H1 (cell line): ENCODE results near the gene ELP5. TPM values are rescaled to one million over a fixed set of nuclear protein-coding genes. Genes with fewer than 3 reads are reported as not detected.

Source experiments
- CTCF ChIA-PET: fragments of 300-600 bp; sonication (Branson Sonifier 250); formaldehyde crosslinking; loops from one replicate; lab custom pipeline; 2021; ENCODE audit not compliant: partially characterized antibody; lab: Charles Lee
- POLR2A ChIA-PET: fragments of 300-600 bp; sonication (Branson Sonifier 250); formaldehyde crosslinking; loops from one replicate; lab custom pipeline; 2021; ENCODE audit warnings: inconsistent platforms; ENCODE audit not compliant: partially characterized antibody; lab: Charles Lee
- DNase-seq, 2 experiments: peaks; one replicate each; pipeline versions ENCODE4 v3.0.0 to v3.0.0-alpha.2; 2010 to 2022; ENCODE audit warnings: low spot score in 2 of 2, low read depth in 1 of 2, mixed read lengths in 1 of 2
- FAIRE-seq: peaks from 2 replicates; lab custom pipeline; 2011; peaks lifted over from hg19 to GRCh38; lab: Jason Lieb, UNC
- H2AFZ ChIP-seq: 2 replicates; pipeline ENCODE4 v1.8.1; 2012; ENCODE audit warnings: low read length, inconsistent platforms
- H2AK5ac ChIP-seq: 2 replicates; pipeline ENCODE4 v1.6.1; 2013; ENCODE audit warnings: low read depth, low read length
- H2BK120ac ChIP-seq: replicated peaks from 2 replicates; pipeline ENCODE3; 2013; ENCODE audit warnings: low read depth, low read length, inconsistent platforms
- H2BK12ac ChIP-seq: 2 replicates; pipeline ENCODE4 v1.6.1; 2013; ENCODE audit warnings: low read depth, low read length
- H2BK15ac ChIP-seq: 2 replicates; pipeline ENCODE4 v1.6.1; 2013; ENCODE audit warnings: low read length
- H2BK20ac ChIP-seq: 2 replicates; pipeline ENCODE4 v1.6.1; 2013; ENCODE audit warnings: low read length
- H2BK5ac ChIP-seq: 2 replicates; pipeline ENCODE4 v1.6.1; 2013; ENCODE audit warnings: low read depth, low read length
- H3K14ac ChIP-seq: 2 replicates; pipeline ENCODE4 v1.6.1; 2013; ENCODE audit warnings: inconsistent platforms; ENCODE audit not compliant: insufficient read length
- H3K18ac ChIP-seq: 2 replicates; pipeline ENCODE4 v1.6.1; 2013; ENCODE audit warnings: low read length; ENCODE audit errors: extremely low read depth
- H3K23ac ChIP-seq: 2 replicates; pipeline ENCODE4 v1.6.1; 2013; ENCODE audit warnings: inconsistent platforms; ENCODE audit not compliant: insufficient read length
- H3K23me2 ChIP-seq: 2 replicates; pipeline ENCODE4 v1.6.1; 2013; ENCODE audit warnings: low read depth, low read length
- H3K27ac ChIP-seq: 2 replicates; pipeline ENCODE4 v1.6.1; 2011; ENCODE audit warnings: low read depth, low read length, inconsistent platforms
- H3K27me3 ChIP-seq, 4 experiments: replicated peaks in 1 of 4; 1 replicate in 1 of 4; 2 replicates in 3 of 4; pipeline versions ENCODE4 v1.6.1 to v1.8.1; 2011 to 2013; ENCODE audit warnings: low read length in 3 of 4, mild to moderate bottlenecking in 3 of 4, inconsistent platforms in 2 of 4, mixed read lengths in 2 of 4, moderate library complexity in 1 of 4; ENCODE audit not compliant: control insufficient read depth in 3 of 4, insufficient read depth in 3 of 4; ENCODE audit errors: extremely low read depth in 1 of 4
- H3K36me3 ChIP-seq, 4 experiments: 2 replicates each; pipeline versions ENCODE4 v1.6.1 to v1.8.1; 2011 to 2013; ENCODE audit warnings: mild to moderate bottlenecking in 4 of 4, low read length in 3 of 4, moderate library complexity in 2 of 4, control low read depth in 1 of 4, inconsistent platforms in 1 of 4; ENCODE audit not compliant: insufficient read depth in 4 of 4, control insufficient read depth in 2 of 4
- H3K4ac ChIP-seq: replicated peaks from 2 replicates; pipeline ENCODE3; 2013; ENCODE audit warnings: low read length, low read depth, mixed read lengths, inconsistent platforms; ENCODE audit not compliant: insufficient read length
- H3K4me1 ChIP-seq, 4 experiments: replicated peaks in 1 of 4; 1 replicate in 1 of 4; 2 replicates in 3 of 4; pipeline versions ENCODE4 v1.6.1 to v1.8.1; 2011 to 2013; ENCODE audit warnings: low read length in 3 of 4, inconsistent platforms in 2 of 4, mixed read lengths in 1 of 4; ENCODE audit not compliant: insufficient read depth in 4 of 4, control insufficient read depth in 3 of 4
- H3K4me2 ChIP-seq, 2 experiments: 2 replicates each; pipeline versions ENCODE4 v1.6.1 to v1.8.1; 2011 to 2013; ENCODE audit warnings: low read depth in 2 of 2, low read length in 2 of 2, control low read depth in 1 of 2, inconsistent platforms in 1 of 2, mild to moderate bottlenecking in 1 of 2; ENCODE audit not compliant: insufficient read depth in 1 of 2
- H3K4me3 ChIP-seq, 4 experiments: fragments of 200-600, 300-600 bp in 1 of 4; sonication (generic), shearing (Covaris generic), sonication (Bioruptor Twin) in 1 of 4; 2 replicates each; pipeline versions ENCODE4 v1.5.1 to v1.8.1; 2011 to 2016; ENCODE audit warnings: low read length in 4 of 4, low read depth in 3 of 4, control low read depth in 2 of 4, inconsistent platforms in 2 of 4, mild to moderate bottlenecking in 2 of 4, mixed read lengths in 1 of 4, moderate library complexity in 1 of 4; ENCODE audit not compliant: insufficient read depth in 2 of 4; ENCODE audit errors: extremely low read depth in 1 of 4
- H3K56ac ChIP-seq: replicated peaks from 2 replicates; pipeline ENCODE3; 2013; ENCODE audit warnings: low read depth, mild to moderate bottlenecking, mixed read lengths, low read length, inconsistent platforms; ENCODE audit not compliant: insufficient read length
- H3K79me1 ChIP-seq: 2 replicates; pipeline ENCODE4 v1.6.1; 2013; ENCODE audit warnings: low read depth, low read length, control low read depth
- H3K79me2 ChIP-seq, 2 experiments: 2 replicates each; pipeline versions ENCODE4 v1.6.1 to v1.8.1; 2012 to 2013; ENCODE audit warnings: low read length in 2 of 2, mild to moderate bottlenecking in 2 of 2, inconsistent platforms in 1 of 2; ENCODE audit not compliant: insufficient read depth in 2 of 2, control insufficient read depth in 1 of 2
- H3K9ac ChIP-seq, 4 experiments: replicated peaks in 1 of 4; 1 replicate in 1 of 4; 2 replicates in 3 of 4; pipeline versions ENCODE4 v1.6.1 to v1.8.1; 2011 to 2013; ENCODE audit warnings: low read depth in 3 of 4, low read length in 3 of 4, control low read depth in 2 of 4, mild to moderate bottlenecking in 2 of 4, moderate library complexity in 2 of 4, inconsistent platforms in 1 of 4; ENCODE audit errors: extremely low read depth in 1 of 4
- H3K9me3 ChIP-seq, 2 experiments: 2 replicates each; pipeline versions ENCODE4 v1.6.1 to v1.8.1; 2012 to 2013; ENCODE audit warnings: mild to moderate bottlenecking in 2 of 2, moderate library complexity in 2 of 2, control low read depth in 1 of 2, inconsistent platforms in 1 of 2, low read depth in 1 of 2, low read length in 1 of 2, mixed read lengths in 1 of 2; ENCODE audit not compliant: insufficient read depth in 2 of 2
- H4K20me1 ChIP-seq, 2 experiments: replicated peaks in 1 of 2; 2 replicates each; pipeline versions ENCODE3 to v1.8.1; 2011 to 2013; ENCODE audit warnings: inconsistent platforms in 2 of 2, low read length in 2 of 2, mild to moderate bottlenecking in 1 of 2; ENCODE audit not compliant: insufficient read depth in 2 of 2, control insufficient read depth in 1 of 2
- H4K5ac ChIP-seq: 2 replicates; pipeline ENCODE4 v1.6.1; 2013; ENCODE audit warnings: low read length, low read depth, mixed read lengths, inconsistent platforms; ENCODE audit not compliant: insufficient read length
- H4K8ac ChIP-seq: 2 replicates; pipeline ENCODE4 v1.8.0; 2013; ENCODE audit warnings: mild to moderate bottlenecking, moderate library complexity, low read length, inconsistent platforms; ENCODE audit not compliant: insufficient read depth; ENCODE audit errors: extremely low read depth
- H4K91ac ChIP-seq: replicated peaks from 2 replicates; pipeline ENCODE3; 2013; ENCODE audit warnings: low read length, mixed read lengths, inconsistent platforms; ENCODE audit not compliant: insufficient read length
- CREB1 ChIP-seq: IDR thresholded peaks from 2 replicates; pipeline ENCODE4 v1.6.1; 2012; ENCODE audit warnings: inconsistent platforms
- EP300 ChIP-seq, 2 experiments: IDR thresholded peaks; 1 replicate in 1 of 2; 2 replicates in 1 of 2; pipeline ENCODE4 v1.6.1; 2011 to 2012; ENCODE audit warnings: low read depth in 2 of 2, low read length in 2 of 2, mild to moderate bottlenecking in 2 of 2, borderline replicate concordance in 1 of 2, inconsistent platforms in 1 of 2, moderate library complexity in 1 of 2
- HDAC6 ChIP-seq: IDR thresholded peaks from one replicate; pipeline ENCODE4 v1.7.1; 2012; ENCODE audit warnings: low read depth, mild to moderate bottlenecking, inconsistent platforms, low read length, moderate library complexity
- MAFK ChIP-seq: IDR thresholded peaks from 2 replicates; pipeline ENCODE4 v1.6.1; 2012; ENCODE audit warnings: low read depth, mild to moderate bottlenecking, improper control_type of control experiment, low read length
- MAX ChIP-seq: IDR thresholded peaks from 2 replicates; pipeline ENCODE4 v1.6.1; 2012; ENCODE audit warnings: inconsistent platforms
- POLR2A ChIP-seq, 2 experiments: IDR thresholded peaks; 1 replicate in 1 of 2; 2 replicates in 1 of 2; pipeline ENCODE4 v1.6.1; 2011; ENCODE audit warnings: low read depth in 2 of 2, low read length in 2 of 2, mild to moderate bottlenecking in 2 of 2; ENCODE audit errors: control extremely low read depth in 1 of 2
- POLR2AphosphoS5 ChIP-seq: IDR thresholded peaks from 2 replicates; pipeline ENCODE4 v1.6.1; 2011; ENCODE audit warnings: low read depth, low read length
- RNF2 ChIP-seq: fragments of 200-900, 300-1000 bp; sonication (generic); IDR thresholded peaks from 2 replicates; pipeline ENCODE4 v1.7.1; 2016; ENCODE audit warnings: borderline replicate concordance, low read depth, mild to moderate bottlenecking, antibody characterized with exemption, low read length; ENCODE audit not compliant: poor library complexity, severe bottlenecking; ENCODE audit errors: missing control alignments
- SP1 ChIP-seq: IDR thresholded peaks from 2 replicates; pipeline ENCODE4 v1.6.1; 2011; ENCODE audit warnings: low read depth, low read length
- SP4 ChIP-seq: IDR thresholded peaks from 2 replicates; pipeline ENCODE4 v1.6.1; 2012; ENCODE audit warnings: low read length, inconsistent platforms
- TEAD4 ChIP-seq: IDR thresholded peaks from 2 replicates; pipeline ENCODE4 v1.6.1; 2012; ENCODE audit warnings: low read depth, low read length, inconsistent platforms, mixed read lengths
- WGBS, 2 experiments: shearing (Covaris generic) in 1 of 2; methylation state at CpG; one replicate each; pipeline versions ENCODE4 v1.1.6 to v1.1.7; 2013 to 2015; ENCODE audit warnings: low lambda C conversion rate in 2 of 2, mixed read lengths in 2 of 2, inconsistent platforms in 1 of 2, low coverage in 1 of 2, missing lambda C conversion rate in 1 of 2; ENCODE audit not compliant: insufficient replicate concordance in 2 of 2, insufficient coverage in 1 of 2, insufficient read length in 1 of 2; ENCODE audit errors: extremely low coverage in 1 of 2, missing lambda C conversion rate in 1 of 2; 5-methylcytosine and 5-hydroxymethylcytosine counted together
- polyA plus RNA-seq, 7 experiments: library from polyadenylated mRNA; depleted of rRNA in 3 of 7; stranded (reverse) in 5 of 7; unstranded in 2 of 7; fragments of >200 nt in 5 of 7; fragments of 200-250 nt in 2 of 7; gene quantifications; 1 replicate in 5 of 7; 2 replicates in 1 of 7; 4 replicates in 1 of 7; pipeline versions ENCODE4 v1.2.1 to v1.2.3, GENCODE V29; 2011 to 2013; ENCODE audit warnings: missing spikeins in 2 of 7, mixed read lengths in 2 of 7
- total RNA-seq: library from RNA; stranded (reverse); fragmentation: NEBNext Ultra II Directional; extraction: Animal tissue kit (Norgen Biotek cat#: 25700); gene quantifications from 2 replicates; pipeline ENCODE4 v1.2.1, GENCODE V29; 2021

ELP5 gene
- total and polyA plus RNA-seq, 2 of the 8 experiments (the other 6 are each of a cell fraction or from before 2014, with no cell fraction given) = 75.4 to 107 TPM

GRCh38 chr17:7260651-7261378, 8.8 kb downstream of the ELP5 start:
- Histone ChIP-seq H2BK12ac (peak overlapping the region; percentile 92; the same call in 1 of the 2 replicates), H4K91ac (peak overlapping the region; percentile 44), H3K23me2 (peaks cover 13% of the 10 kb centered on the region), H3K4me2 (peak overlapping the region; percentile 91 to 97), H2AK5ac (peak overlapping the region; percentile 66; the same call in 1 of the 2 replicates), H3K79me2 (peaks cover 0 to 31% of the 10 kb centered on the region in 2 experiments; a peak in 2 of 4 replicates), H2BK15ac (peak overlapping the region; percentile 18; the same call in 1 of the 2 replicates), H4K20me1 (peaks cover 6 to 11% of the 10 kb centered on the region in 2 experiments), H2AFZ (no peak overlapping the region), H3K9me3 (no peaks in the 10 kb centered on the region), H3K4me3 (peak overlapping the region; percentile 93 to 98 (median 96)), H2BK120ac (no peak overlapping the region), H2BK5ac (peak overlapping the region; percentile 98), H3K18ac (peak overlapping the region; percentile 87), H3K4me1 (peaks cover 4 to 15% (median 6%) of the 10 kb centered on the region in 4 experiments; a peak in 6 of 7 replicates), H4K5ac (peak overlapping the region; percentile 67), H3K56ac (peak overlapping the region; percentile 52), H4K8ac (peak overlapping the region; percentile 98), H3K14ac (no peak overlapping the region), H3K27ac (peak overlapping the region; percentile 91), H3K79me1 (peaks cover 9% of the 10 kb centered on the region), H3K9ac (peak overlapping the region; percentile 94 to 98 (median 96)), H3K36me3 (peaks cover 0 to 33% (median 16%) of the 10 kb centered on the region in 4 experiments; a peak in 5 of 8 replicates), H3K27me3 (no peaks in the 10 kb centered on the region), H3K23ac (no peak overlapping the region), H2BK20ac (no peak overlapping the region), H3K4ac (peak overlapping the region; percentile 57)
- POLR2A ChIA-PET = interaction anchor here (0.5 to 13.7 kb wide), 29 partner anchors 9 to 663 kb away, joined by 3 to 161 read pairs (median 6); partner anchors contain the start of genes ACADVL, ACAP1, CTDNEP1 and DLG4
- CTCF ChIA-PET = interaction anchor here (1.0 to 1.5 kb wide), 4 partner anchors 12 to 47 kb away, joined by 3 to 4 read pairs (median 4); no protein-coding TSS in a partner anchor
- FAIRE-seq (no peak), DNase-seq (peak in 1 of 2 experiments; percentile 86)
- 7% methylated on average over 28 of the region's 54 CpGs; no CpG with 5 or more reads in 1 of the 2 experiments for WGBS, 2 experiments
- peak in 1 of 2 experiments; percentile 96; a peak in 2 of 3 replicates for TF ChIP-seq EP300 (IDR thresholded peaks at IDR 0.05; ENCODE audit: borderline replicate concordance in 1 of 2, low read depth in 2 of 2, low read length in 2 of 2)
- no peak for TF ChIP-seq RNF2
- TF ChIP-seq TEAD4 = no peak
- peak; percentile 81; the same call in 1 of the 2 replicates for TF ChIP-seq POLR2AphosphoS5
- TF ChIP-seq SP4 = peak; percentile 28; the same call in 1 of the 2 replicates
- TF ChIP-seq CREB1 = no peak
- peak; percentile 54; the same call in 1 of the 2 replicates for TF ChIP-seq SP1
- peak; percentile 26; the same call in 1 of the 2 replicates for TF ChIP-seq MAX
- TF ChIP-seq MAFK = no peak
- TF ChIP-seq HDAC6 = no peak
- TF ChIP-seq POLR2A (IDR thresholded peaks at IDR 0.05; ENCODE audit: control extremely low read depth in 1 of 2, low read depth in 2 of 2, low read length in 2 of 2) = peak in 1 of 2 experiments; percentile 72; a peak in 2 of 3 replicates
